ENCODE measurements around the gene COL6A1.

COL6A1 gene

GRCh38 chr21:45939521-45940045, 42.0 kb upstream of the COL6A1 start:
- no peaks in the 10 kb centered on the region for H3K79me2 ChIP-seq
- H3K9me3 ChIP-seq (ENCODE audit: control insufficient read depth, low read length) = no peaks in the 10 kb centered on the region
- no peaks in the 10 kb centered on the region for H3K4me1 ChIP-seq
- no peak overlapping the region for H3K4me3 ChIP-seq (ENCODE audit: low read depth, low read length)
- no peaks in the 10 kb centered on the region for H3K36me3 ChIP-seq (ENCODE audit: control insufficient read depth, insufficient read depth, low read length)
- no peak overlapping the region for H3K27ac ChIP-seq
- H3K4me2 ChIP-seq (ENCODE audit: low read length) = no peak overlapping the region
- no peak overlapping the region for H2AFZ ChIP-seq
- no peak overlapping the region for H3K9ac ChIP-seq
- no peak for TF ChIP-seq CTCF (IDR thresholded peaks at IDR 0.05)
- H3K27me3 ChIP-seq (ENCODE audit: control insufficient read depth, insufficient read depth, low read length) = no peaks in the 10 kb centered on the region

GRCh38 chr21:45940091-45940490, 41.5 kb upstream of the COL6A1 start:
- Histone ChIP-seq H3K79me2 (no peaks in the 10 kb centered on the region), H3K9me3 (ENCODE audit: control insufficient read depth, low read length) (no peaks in the 10 kb centered on the region), H3K27me3 (ENCODE audit: control insufficient read depth, insufficient read depth, low read length) (no peaks in the 10 kb centered on the region), H3K36me3 (ENCODE audit: control insufficient read depth, insufficient read depth, low read length) (no peaks in the 10 kb centered on the region), H2AFZ (no peak overlapping the region), H3K9ac (no peak overlapping the region), H3K4me2 (ENCODE audit: low read length) (no peak overlapping the region), H3K4me1 (no peaks in the 10 kb centered on the region), H3K27ac (no peak overlapping the region), H3K4me3 (ENCODE audit: low read depth, low read length) (no peak overlapping the region)
- TF ChIP-seq CTCF (IDR thresholded peaks at IDR 0.05) = no peak

- Histone ChIP-seq H3K9me3 (ENCODE audit: control insufficient read depth, low read length) (no peaks in the 10 kb centered on the region), H3K36me3 (ENCODE audit: control insufficient read depth, insufficient read depth, low read length) (no peaks in the 10 kb centered on the region), H3K79me2 (no peaks in the 10 kb centered on the region), H3K27me3 (ENCODE audit: control insufficient read depth, insufficient read depth, low read length) (no peaks in the 10 kb centered on the region), H2AFZ (no peak overlapping the region), H3K9ac (no peak overlapping the region), H3K4me2 (ENCODE audit: low read length) (no peak overlapping the region), H3K4me3 (ENCODE audit: low read depth, low read length) (no peak overlapping the region), H3K27ac (no peak overlapping the region), H3K4me1 (no peaks in the 10 kb centered on the region)
- TF ChIP-seq CTCF (IDR thresholded peaks at IDR 0.05) = no peak
Observed at GRCh38 chr21:45940621-45941337, 40.8 kb upstream of the COL6A1 start.

- Histone ChIP-seq H3K27ac (no peak overlapping the region), H3K9ac (no peak overlapping the region), H3K27me3 (ENCODE audit: control insufficient read depth, insufficient read depth, low read length) (no peaks in the 10 kb centered on the region), H3K4me2 (ENCODE audit: low read length) (no peak overlapping the region), H3K9me3 (ENCODE audit: control insufficient read depth, low read length) (no peaks in the 10 kb centered on the region), H3K4me3 (ENCODE audit: low read depth, low read length) (no peak overlapping the region), H2AFZ (no peak overlapping the region), H3K79me2 (no peaks in the 10 kb centered on the region), H3K4me1 (no peaks in the 10 kb centered on the region), H3K36me3 (ENCODE audit: control insufficient read depth, insufficient read depth, low read length) (no peaks in the 10 kb centered on the region)
- TF ChIP-seq CTCF (IDR thresholded peaks at IDR 0.05) = no peak
Observed at GRCh38 chr21:45941338-45941710, 40.2 kb upstream of the COL6A1 start.
